ENCODE measurements around the gene NRIP3.

GRCh38 chr11:8987446-8987845 lies 16.4 kb downstream of the NRIP3 start:
- TF ChIP-seq CTCF (IDR thresholded peaks at IDR 0.05) (no peak), EP300 (IDR thresholded peaks at IDR 0.05) (no peak), POLR2A (IDR thresholded peaks at IDR 0.05) (no peak)

All from ovary (tissue), 3 donors.